Vagina (tissue), 2 donors: ENCODE results near the gene TMOD3. TPM values are rescaled to one million over a fixed set of nuclear protein-coding genes. Genes with fewer than 3 reads are reported as not detected.

Experiments
- DNase-seq, 2 donors: peaks; one replicate each; pipeline ENCODE4 v3.0.0-alpha.2; 2017; ENCODE audit errors: extremely low spot score in 2 of 2
- H3K27ac ChIP-seq: fragments of 200-600 bp; sonication (generic); one replicate; pipeline ENCODE4 v1.5.1; 2019
- H3K27me3 ChIP-seq: fragments of 200-600 bp; sonication (generic); one replicate; pipeline ENCODE4 v1.5.1; 2019
- H3K36me3 ChIP-seq, 2 donors: fragments of 200-600 bp; sonication (generic); one replicate each; pipeline ENCODE4 v1.5.1; 2017 to 2019
- H3K4me1 ChIP-seq: fragments of 200-600 bp; sonication (generic); one replicate; pipeline ENCODE4 v1.5.1; 2019
- H3K4me3 ChIP-seq, 2 donors: fragments of 200-600 bp; sonication (generic); 1 replicate in 1 of 2; 2 replicates in 1 of 2; pipeline ENCODE4 v1.5.1; 2016 to 2019
- H3K9me3 ChIP-seq: fragments of 200-600 bp; sonication (generic); one replicate; pipeline ENCODE4 v1.5.1; 2019
- CTCF ChIP-seq, 3 experiments: fragments of 450-650 bp in 2 of 3; fragments of 200-600 bp in 1 of 3; sonication (generic) in 1 of 3; IDR thresholded peaks; one replicate each; pipeline ENCODE4 v1.5.1; 2017 to 2019; ENCODE audit warnings: antibody characterized with exemption in 3 of 3, mild to moderate bottlenecking in 2 of 3, moderate library complexity in 2 of 3
- POLR2A ChIP-seq, 2 donors: fragments of 450-650 bp; IDR thresholded peaks; one replicate each; pipeline ENCODE4 v1.6.1; 2017; ENCODE audit warnings: antibody characterized with exemption in 2 of 2, mild to moderate bottlenecking in 2 of 2, moderate library complexity in 2 of 2
- POLR2AphosphoS5 ChIP-seq, 2 donors: sonication (generic); formaldehyde crosslinking; IDR thresholded peaks; one replicate each; pipeline ENCODE4 v1.9.0; 2017; ENCODE audit warnings: antibody characterized with exemption in 2 of 2, mild to moderate bottlenecking in 2 of 2, low read depth in 1 of 2; ENCODE audit not compliant: insufficient read depth in 1 of 2
- intact Hi-C: fragments of 100-400 bp; cut with DNase I; formaldehyde crosslinking; loops from one replicate; pipeline ENCODE4 v1.15.1; 2023
- total RNA-seq: library from RNA; depleted of rRNA; stranded (reverse); fragments of >200 nt; gene quantifications from one replicate; pipeline ENCODE4 v1.2.3, GENCODE V29; 2016

The TMOD3 gene
- total RNA-seq, 1 donor from 2014 or later: 28.5 TPM

DNA sequence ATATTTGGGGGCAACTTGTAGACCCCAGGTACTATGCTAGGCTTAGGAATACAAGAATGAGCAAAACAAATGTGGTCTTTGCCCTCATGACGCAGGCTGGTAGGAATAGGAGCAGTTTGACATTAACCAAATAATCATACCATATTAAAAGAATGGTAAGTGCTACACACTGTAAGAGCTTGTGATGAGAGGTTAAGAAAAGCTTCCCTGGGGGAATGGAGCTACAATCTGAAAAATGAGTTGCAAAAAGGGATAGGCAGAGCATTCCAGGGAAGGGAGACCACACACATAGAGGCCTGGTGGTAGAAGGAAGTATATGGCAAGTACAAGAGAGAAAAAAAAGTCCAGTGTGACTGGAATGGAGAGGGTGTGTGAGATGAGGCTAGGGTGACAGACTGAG is 37.3 kb downstream of the TMOD3 start:
- Histone ChIP-seq H3K36me3 (peaks cover 0 to 57% of the 10 kb centered on the region in 2 donors), H3K9me3 (no peaks in the 10 kb centered on the region)
- no peak for TF ChIP-seq POLR2A (IDR thresholded peaks at IDR 0.05)
- TF ChIP-seq POLR2AphosphoS5 (IDR thresholded peaks at IDR 0.05; ENCODE audit: insufficient read depth in 1 of 2, low read depth in 1 of 2): no peak
- no peak for TF ChIP-seq CTCF (IDR thresholded peaks at IDR 0.05)

GRCh38 chr15:51869060-51869421 is 39.6 kb downstream of the TMOD3 start:
- TF ChIP-seq CTCF (IDR thresholded peaks at IDR 0.05) (no peak), POLR2AphosphoS5 (IDR thresholded peaks at IDR 0.05; ENCODE audit: insufficient read depth in 1 of 2, low read depth in 1 of 2) (no peak), POLR2A (IDR thresholded peaks at IDR 0.05) (no peak)
- intact Hi-C loops: no loop called here
- Histone ChIP-seq H3K4me1 (peaks cover 23% of the 10 kb centered on the region), H3K36me3 (peaks cover 0 to 52% of the 10 kb centered on the region in 2 donors), H3K27me3 (no peaks in the 10 kb centered on the region), H3K9me3 (no peaks in the 10 kb centered on the region), H3K27ac (no peak overlapping the region), H3K4me3 (no peak overlapping the region)
- DNase-seq: no peak

More for the DNA sequence above, 37.3 kb downstream of the TMOD3 start:
- no peak for DNase-seq
- Histone ChIP-seq H3K4me3 (no peak overlapping the region), H3K27me3 (no peaks in the 10 kb centered on the region), H3K27ac (no peak overlapping the region), H3K4me1 (peaks cover 24% of the 10 kb centered on the region)
- intact Hi-C loops: no loop called here

- peaks cover 33% of the 10 kb centered on the region for H3K4me1 ChIP-seq
- peaks cover 0 to 41% of the 10 kb centered on the region in 2 donors for H3K36me3 ChIP-seq
These were observed 41.3 kb downstream of the TMOD3 start for GRCh38 chr15:51870774-51871173.

GRCh38 chr15:51874751-51875644 is 45.5 kb downstream of the TMOD3 start:
- DNase-seq: no peak
- intact Hi-C loops: no loop called here
- no peak for TF ChIP-seq CTCF (IDR thresholded peaks at IDR 0.05)
- TF ChIP-seq POLR2AphosphoS5 (IDR thresholded peaks at IDR 0.05; ENCODE audit: insufficient read depth in 1 of 2, low read depth in 1 of 2): peak in 1 of 2 donors; percentile 81
- H3K4me3 ChIP-seq: no peak overlapping the region
- H3K9me3 ChIP-seq: no peaks in the 10 kb centered on the region
- H3K4me1 ChIP-seq: peaks cover 41% of the 10 kb centered on the region
- peaks cover 0 to 24% of the 10 kb centered on the region in 2 donors for H3K36me3 ChIP-seq
- H3K27ac ChIP-seq: peak overlapping the region; percentile 49
- no peaks in the 10 kb centered on the region for H3K27me3 ChIP-seq

More at GRCh38 chr15:51870774-51871173, 41.3 kb downstream of the TMOD3 start:
- TF ChIP-seq POLR2A (IDR thresholded peaks at IDR 0.05) (no peak), CTCF (IDR thresholded peaks at IDR 0.05) (no peak), POLR2AphosphoS5 (IDR thresholded peaks at IDR 0.05; ENCODE audit: insufficient read depth in 1 of 2, low read depth in 1 of 2) (no peak)
- no peaks in the 10 kb centered on the region for H3K9me3 ChIP-seq
- no peak for DNase-seq
- H3K27me3 ChIP-seq: no peaks in the 10 kb centered on the region
- no peak overlapping the region for H3K4me3 ChIP-seq
- H3K27ac ChIP-seq: no peak overlapping the region
- intact Hi-C loops: no loop called here

DNA sequence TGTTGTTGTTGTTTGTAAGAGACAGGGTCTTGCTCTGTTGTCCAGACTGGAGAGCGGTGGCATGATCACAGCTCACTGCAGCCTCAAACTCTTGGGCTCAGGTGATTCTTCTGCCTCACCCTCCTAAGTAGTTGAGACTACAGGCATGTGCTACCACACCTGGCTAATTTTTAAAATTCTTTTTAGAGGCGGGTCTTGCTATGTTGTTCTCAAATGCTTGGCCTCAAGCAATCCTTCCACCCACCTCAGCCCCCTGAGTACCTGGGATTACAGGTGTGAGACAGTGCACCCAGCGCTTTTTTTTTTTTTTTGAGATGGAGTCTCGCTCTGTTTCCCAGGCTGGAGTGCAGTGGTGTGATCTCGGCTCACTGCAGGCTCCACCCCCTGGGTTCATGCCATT is 46.7 kb downstream of the TMOD3 start:
- H3K27ac ChIP-seq: peak overlapping the region; percentile 54
- peaks cover 44% of the 10 kb centered on the region for H3K4me1 ChIP-seq
- TF ChIP-seq POLR2A (IDR thresholded peaks at IDR 0.05) (no peak), POLR2AphosphoS5 (IDR thresholded peaks at IDR 0.05; ENCODE audit: insufficient read depth in 1 of 2, low read depth in 1 of 2) (no peak), CTCF (IDR thresholded peaks at IDR 0.05) (no peak)

More for the DNA sequence above, 46.7 kb downstream of the TMOD3 start:
- Histone ChIP-seq H3K9me3 (no peaks in the 10 kb centered on the region), H3K27me3 (no peaks in the 10 kb centered on the region), H3K36me3 (peaks cover 0 to 13% of the 10 kb centered on the region in 2 donors), H3K4me3 (no peak overlapping the region)
- intact Hi-C loops: no loop called here
- no peak for DNase-seq
